K562 (cell line): Measurements from ENCODE around the gene ALOX12. TPM values are rescaled to one million over a fixed set of nuclear protein-coding genes. Genes with fewer than 3 reads are reported as not detected.

Experiments used
- AFF1 ChIP-seq, 2 experiments: fragments of 450-650 bp; IDR thresholded peaks; 2 replicates each; pipeline ENCODE4 v1.6.1; 2018; ENCODE audit warnings: mild to moderate bottlenecking in 2 of 2, low read depth in 1 of 2; ENCODE audit not compliant: partially characterized antibody in 2 of 2
- ARID3B ChIP-seq: fragments of 250-450 bp; sonication (Bioruptor Pico); IDR thresholded peaks from 2 replicates; pipeline ENCODE4 v1.4.0; 2020; ENCODE audit warnings: borderline replicate concordance
- ARID4B ChIP-seq: sonication (generic); formaldehyde crosslinking; IDR thresholded peaks from 2 replicates; pipeline ENCODE4 v1.8.0; 2022; ENCODE audit warnings: mild to moderate bottlenecking, missing genetic modification reagents
- DMBX1 ChIP-seq: fragments of 250-450 bp; sonication (Bioruptor Pico); IDR thresholded peaks from 2 replicates; pipeline ENCODE4 v1.8.0; 2022; ENCODE audit warnings: inconsistent platforms, mild to moderate bottlenecking, moderate library complexity, borderline replicate concordance
- ETV6 ChIP-seq, 3 experiments: fragments of 150-350 bp in 1 of 3; sonication (generic) in 1 of 3; formaldehyde crosslinking in 1 of 3; IDR thresholded peaks; 2 replicates each; pipeline versions ENCODE4 v1.6.1 to v1.8.0; 2014 to 2022; ENCODE audit warnings: borderline replicate concordance in 2 of 3, low read depth in 2 of 3, antibody characterized with exemption in 1 of 3, low read length in 1 of 3, mild to moderate bottlenecking in 1 of 3, missing genetic modification reagents in 1 of 3
- LEF1 ChIP-seq: fragments of 450-650 bp; IDR thresholded peaks from 2 replicates; pipeline ENCODE4 v1.6.1; 2016; ENCODE audit warnings: mild to moderate bottlenecking
- MCM5 ChIP-seq: fragments of 450-650 bp; IDR thresholded peaks from 2 replicates; pipeline ENCODE4 v1.6.1; 2016; ENCODE audit warnings: low read depth
- NCOA4 ChIP-seq: fragments of 450-650 bp; IDR thresholded peaks from 2 replicates; pipeline ENCODE4 v1.6.1; 2018; ENCODE audit warnings: mild to moderate bottlenecking; ENCODE audit not compliant: partially characterized antibody
- SAFB ChIP-seq: fragments of 200-400 bp; formaldehyde crosslinking; IDR thresholded peaks from 2 replicates; pipeline ENCODE4 v1.6.1; 2017; ENCODE audit warnings: low read depth, low read length, borderline replicate concordance
- SIN3A ChIP-seq, 2 experiments: fragments of 150-350 bp in 1 of 2; IDR thresholded peaks; 2 replicates each; pipeline ENCODE4 v1.6.1; 2011 to 2016; ENCODE audit warnings: borderline replicate concordance in 2 of 2, low read depth in 2 of 2, low read length in 2 of 2, mild to moderate bottlenecking in 2 of 2, moderate library complexity in 2 of 2; ENCODE audit not compliant: control insufficient read depth in 1 of 2
- SMARCA5 ChIP-seq: fragments of 450-650 bp; IDR thresholded peaks from 2 replicates; pipeline ENCODE4 v1.6.1; 2016
- SMARCC2 ChIP-seq: fragments of 450-650 bp; IDR thresholded peaks from 2 replicates; pipeline ENCODE4 v1.6.1; 2017; ENCODE audit warnings: antibody characterized with exemption, moderate library complexity, mild to moderate bottlenecking, low read depth
- TFAP4 ChIP-seq: sonication (generic); formaldehyde crosslinking; IDR thresholded peaks from 2 replicates; pipeline ENCODE4 v1.8.0; 2022; ENCODE audit warnings: missing genetic modification reagents, mild to moderate bottlenecking, moderate library complexity, borderline replicate concordance
- ZNF444 ChIP-seq: fragments of 250-450 bp; sonication (Bioruptor Pico); IDR thresholded peaks from 2 replicates; pipeline ENCODE4 v1.4.0; 2020; ENCODE audit warnings: mild to moderate bottlenecking, moderate library complexity
- ZNF76 ChIP-seq: fragments of 250-450 bp; sonication (Bioruptor Pico); IDR thresholded peaks from 2 replicates; pipeline ENCODE4 v1.4.0; 2020; ENCODE audit warnings: mild to moderate bottlenecking, moderate library complexity, borderline replicate concordance
- ZNF780A ChIP-seq: fragments of 250-450 bp; sonication (Bioruptor Pico); IDR thresholded peaks from 2 replicates; pipeline ENCODE4 v1.5.0; 2021; ENCODE audit warnings: mild to moderate bottlenecking
- polyA plus RNA-seq, 8 experiments: library from polyadenylated mRNA; depleted of rRNA in 4 of 8; stranded (reverse) in 5 of 8; unstranded in 3 of 8; fragments of >200 nt; fragmentation: Nextera tagmentation in 2 of 8; fragmentation: Illumina TruSeq in 1 of 8; extraction: Ambion mirVana in 2 of 8; extraction: Trizol in 1 of 8; gene quantifications; 2 replicates each; pipeline versions ENCODE4 v1.2.1 to v1.2.3, GENCODE V29; 2011 to 2014; ENCODE audit warnings: inconsistent platforms in 1 of 8, missing spikeins in 1 of 8
- total RNA-seq, 7 experiments: library from RNA; depleted of rRNA in 6 of 7; stranded (reverse); fragments of >200 nt in 6 of 7; fragmentation: Illumina TruSeq in 2 of 7; extraction: Trizol in 2 of 7; gene quantifications; 2 replicates each; pipeline versions ENCODE4 v1.2.1 to v1.2.3, GENCODE V29; 2011 to 2021; ENCODE audit warnings: low replicate concordance in 1 of 7

ALOX12 gene
- total and polyA plus RNA-seq, 9 of the 15 experiments (the other 6 are each of a cell fraction or from before 2014, with no cell fraction given): 0.09 to 1.1 (median 0.47) TPM; not detected in 1

- TF ChIP-seq ZNF780A (no peak), ZNF76 (CRISPR knock-in tag) (0 out of 2 replicates have a peak, but pooled peaks have one; percentile 69), SIN3A (IDR thresholded peaks at IDR 0.05; ENCODE audit: borderline replicate concordance in 2 of 2, control insufficient read depth in 1 of 2, low read depth in 2 of 2, low read length in 2 of 2) (no peak), ZNF444 (CRISPR knock-in tag) (no peak), NCOA4 (no peak), ARID4B (no peak), MCM5 (no peak), LEF1 (0 out of 2 replicates have a peak, but pooled peaks have one; percentile 83), ETV6 (IDR thresholded peaks at IDR 0.05; ENCODE audit: borderline replicate concordance in 1 of 2, low read depth in 2 of 2, low read length in 1 of 2) (no peak), ETV6 (CRISPR knock-in tag; IDR thresholded peaks at IDR 0.05; ENCODE audit: borderline replicate concordance) (no peak), TFAP4 (no peak), SMARCC2 (no peak; the same call in 1 of the 2 replicates), AFF1 (IDR thresholded peaks at IDR 0.05; ENCODE audit: low read depth in 1 of 2, partially characterized antibody in 2 of 2) (no peak), SMARCA5 (no peak), DMBX1 (CRISPR knock-in tag) (no peak), ARID3B (no peak), SAFB (no peak)
Measured at GRCh38 chr17:6994118-6994598, 1.7 kb upstream of the ALOX12 start (continued).
